Transverse colon (tissue), 3 donors: Measurements from ENCODE around the gene ELN.

ENCODE experiments used
- CTCF ChIP-seq, 5 experiments: fragments of 200-600 bp in 3 of 5; fragments of 450-650 bp in 2 of 5; sonication (generic) in 3 of 5; IDR thresholded peaks; 1 replicate in 2 of 5; 2 replicates in 3 of 5; pipeline ENCODE4 v1.5.1; 2016 to 2017; ENCODE audit warnings: antibody characterized with exemption in 5 of 5, inconsistent platforms in 3 of 5, mild to moderate bottlenecking in 2 of 5, moderate library complexity in 1 of 5
- POLR2A ChIP-seq: fragments of 450-650 bp; IDR thresholded peaks from one replicate; pipeline ENCODE4 v1.6.1; 2016; ENCODE audit warnings: antibody characterized with exemption, mild to moderate bottlenecking, moderate library complexity

- TF ChIP-seq POLR2A = no peak
- TF ChIP-seq CTCF (IDR thresholded peaks at IDR 0.05) = no peak
Observed at GRCh38 chr7:74052628-74053027, 24.7 kb downstream of the ELN start.
